GM12878 (cell line): ENCODE data around the gene TBXA2R. TPM values are rescaled to one million over a fixed set of nuclear protein-coding genes. Genes with fewer than 3 reads are reported as not detected.

Experiments used
- ATAC-seq: fragments of 200-7000 bp; cut with Tn5 transposase; 3 replicates; pipeline ENCODE4 v1.9.1; 2020; ENCODE audit warnings: mild to moderate bottlenecking, moderate library complexity
- BruUV-seq: library from RNA; stranded (reverse); fragments of 400-500 nt; replicated peaks from 2 replicates; lab custom pipeline; 2021; lab: Mats Ljungman, UMichigan
- CTCF ChIA-PET: fragments of 300-600 bp; sonication (Branson Sonifier 250); formaldehyde crosslinking; extraction: SDS; loops from one replicate; lab custom pipeline; 2021; ENCODE audit warnings: inconsistent platforms; lab: Yijun Ruan, JAX
- POLR2A ChIA-PET: fragments of 350-600 bp; formaldehyde crosslinking; extraction: SDS; loops from one replicate; lab custom pipeline; 2021; ENCODE audit warnings: inconsistent platforms; lab: Charles Lee
- RAD21 ChIA-PET: fragments of 300-600 bp; sonication (Branson Sonifier 250); formaldehyde crosslinking; loops from one replicate; lab custom pipeline; 2023; ENCODE audit warnings: antibody characterized with exemption; ENCODE audit not compliant: unreplicated experiment; lab: Charles Lee
- SMC1A ChIA-PET: fragments of 300-600 bp; sonication (Branson Sonifier 250); formaldehyde crosslinking; loops from one replicate; lab custom pipeline; 2023; ENCODE audit not compliant: unreplicated experiment, uncharacterized antibody; lab: Charles Lee
- DNase-seq: peaks from one replicate; pipeline ENCODE4 v3.0.0-alpha.2; 2011; ENCODE audit warnings: low read depth, low spot score
- FAIRE-seq: peaks from 3 replicates; lab custom pipeline; 2011; peaks lifted over from hg19 to GRCh38; lab: Jason Lieb, UNC
- H2AFZ ChIP-seq: 2 replicates; pipeline ENCODE4 v1.6.0; 2011; ENCODE audit warnings: low read depth, low read length, control low read depth; ENCODE audit not compliant: control insufficient read depth
- H3K27ac ChIP-seq: 2 replicates; pipeline ENCODE4 v1.5.1; 2011; ENCODE audit warnings: control low read depth; ENCODE audit not compliant: control insufficient read depth, insufficient read depth
- H3K27me3 ChIP-seq, 2 experiments: replicated peaks in 1 of 2; 2 replicates each; pipeline versions ENCODE4 v1.6.0 to v1.6.1; 2011; ENCODE audit warnings: low read length in 1 of 2; ENCODE audit not compliant: control insufficient read depth in 2 of 2, insufficient read depth in 2 of 2
- H3K36me3 ChIP-seq, 2 experiments: 2 replicates each; pipeline ENCODE4 v1.5.1; 2011; ENCODE audit warnings: low read length in 1 of 2; ENCODE audit not compliant: control insufficient read depth in 2 of 2, insufficient read depth in 2 of 2
- H3K4me1 ChIP-seq: 2 replicates; pipeline ENCODE4 v1.6.1; 2011; ENCODE audit warnings: mild to moderate bottlenecking, low read length, moderate library complexity, mixed read lengths; ENCODE audit not compliant: control insufficient read depth, insufficient read depth
- H3K4me2 ChIP-seq: 2 replicates; pipeline ENCODE4 v1.6.0; 2011; ENCODE audit warnings: control low read depth; ENCODE audit not compliant: control insufficient read depth, insufficient read depth
- H3K4me3 ChIP-seq: fragments of 200-600 bp; sonication (generic); 2 replicates; pipeline ENCODE4 v1.5.1; 2016
- H3K79me2 ChIP-seq: 2 replicates; pipeline ENCODE4 v1.6.0; 2011; ENCODE audit warnings: low read length; ENCODE audit not compliant: control insufficient read depth, insufficient read depth
- H3K9ac ChIP-seq: 2 replicates; pipeline ENCODE4 v1.8.0; 2011; ENCODE audit warnings: low read length, control low read depth, mixed read lengths; ENCODE audit not compliant: control insufficient read depth, insufficient read depth
- H3K9me3 ChIP-seq: replicated peaks from 3 replicates; pipeline ENCODE4 v1.5.1; 2011; ENCODE audit warnings: mild to moderate bottlenecking, low read length; ENCODE audit not compliant: control insufficient read depth, insufficient read depth
- H4K20me1 ChIP-seq: 2 replicates; pipeline ENCODE4 v1.6.0; 2011; ENCODE audit not compliant: control insufficient read depth, insufficient read depth
- POLR2AphosphoS5 ChIP-seq: IDR thresholded peaks from 2 replicates; pipeline ENCODE4 v1.6.1; 2011; ENCODE audit warnings: mild to moderate bottlenecking, low read length, inconsistent platforms
- WGBS: methylation state at CpG from one replicate; pipeline ENCODE4 v1.1.6; 2016; ENCODE audit warnings: low lambda C conversion rate; ENCODE audit not compliant: insufficient replicate concordance, insufficient coverage; ENCODE audit errors: missing lambda C conversion rate; 5-methylcytosine and 5-hydroxymethylcytosine counted together
- in situ Hi-C: fragments of 300-500 bp; cut with MboI; formaldehyde crosslinking; loops from 9 replicates; pipeline ENCODE4 v1.14.3; 2018; ENCODE audit warnings: mixed read lengths
- intact Hi-C: fragments of 100-400 bp; cut with micrococcal nuclease; formaldehyde crosslinking; loops from one replicate; pipeline ENCODE4 v1.14.2; 2022; ENCODE audit not compliant: unreplicated experiment
- polyA plus RNA-seq, 11 experiments: library from polyadenylated mRNA; depleted of rRNA in 4 of 11; unstranded in 6 of 11; stranded (reverse) in 5 of 11; fragments of >200 nt; fragmentation: Nextera tagmentation in 4 of 11; fragmentation: Illumina TruSeq in 1 of 11; extraction: Ambion mirVana in 4 of 11; extraction: Trizol in 1 of 11; gene quantifications; 1 replicate in 1 of 11; 2 replicates in 10 of 11; pipeline versions ENCODE4 v1.2.1 to v1.2.3, GENCODE V29; 2011 to 2016; ENCODE audit warnings: inconsistent platforms in 2 of 11, missing spikeins in 2 of 11, low read depth in 1 of 11
- total RNA-seq, 4 experiments: library from RNA; depleted of rRNA in 3 of 4; stranded (reverse); fragments of >200 nt in 3 of 4; fragmentation: Illumina TruSeq in 1 of 4; extraction: Trizol in 1 of 4; gene quantifications; 2 replicates each; pipeline versions ENCODE4 v1.2.1 to v1.2.3, GENCODE V29; 2013 to 2021
- TF ChIP-seq, protein P1 (sequence below): fragments of 450-650 bp; IDR thresholded peaks from 2 replicates; pipeline ENCODE4 v1.6.1; 2018; ENCODE audit warnings: mild to moderate bottlenecking, low read depth, moderate library complexity; ENCODE audit not compliant: partially characterized antibody

The TBXA2R gene
- total and polyA plus RNA-seq, 10 of the 15 experiments (the other 5 are each of a cell fraction or from before 2014, with no cell fraction given), result 0.03 TPM; not detected in 8

DNA sequence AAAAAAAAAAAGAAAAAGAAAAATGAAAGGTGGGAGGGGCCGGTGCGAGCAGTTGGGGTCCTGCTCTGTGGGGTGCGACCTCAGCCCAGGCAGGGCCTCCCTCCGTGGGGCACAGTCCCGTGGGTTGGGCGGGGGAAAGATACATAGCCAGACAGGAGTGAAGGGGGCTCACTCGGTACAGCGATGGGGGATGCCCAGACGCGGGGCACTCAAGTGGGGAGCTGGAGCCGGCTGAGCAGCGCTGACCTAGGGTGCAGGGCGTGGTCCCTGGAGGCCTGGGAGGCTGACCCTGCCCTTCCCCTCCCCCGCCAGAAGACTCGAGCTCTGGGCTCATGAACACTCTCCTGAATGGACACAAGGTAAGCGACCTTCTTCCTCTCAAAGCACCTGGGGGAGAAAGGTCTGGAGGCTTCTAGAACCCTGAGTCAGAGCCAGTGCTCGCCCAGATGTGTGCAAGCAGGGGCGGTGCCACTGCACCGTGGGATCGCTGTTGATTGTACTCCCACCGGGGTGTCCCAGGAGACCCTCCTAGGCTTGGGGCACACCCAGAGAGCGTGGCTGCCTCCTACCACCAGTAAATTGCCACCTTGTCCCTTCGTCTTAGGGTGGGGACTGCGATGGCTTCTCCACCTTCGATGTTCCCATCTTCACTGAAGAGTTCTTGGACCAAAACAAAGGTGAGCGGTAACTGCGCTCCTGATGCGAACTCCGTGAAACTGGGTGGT is 30.6 kb downstream of the TBXA2R start:
- WGBS, result 91% methylated on average over 26 of the region's 29 CpGs
- peaks cover 3% of the 10 kb centered on the region for H3K4me1 ChIP-seq
- H3K9ac ChIP-seq, result no peak overlapping the region
- H3K4me2 ChIP-seq, result no peak overlapping the region
- no peaks in the 10 kb centered on the region for H3K27me3 ChIP-seq
- no peak overlapping the region for H3K4me3 ChIP-seq
- peaks cover 3% of the 10 kb centered on the region for H3K79me2 ChIP-seq
- no peaks in the 10 kb centered on the region for H3K9me3 ChIP-seq
- in situ Hi-C loops, result no loop called here
- no peak for ATAC-seq
- SMC1A ChIA-PET, result no interaction called here
- RAD21 ChIA-PET, result no interaction called here
- no peak for FAIRE-seq
- no peak overlapping the region for H3K27ac ChIP-seq
- H4K20me1 ChIP-seq, result no peaks in the 10 kb centered on the region
- CTCF ChIA-PET, result interaction anchor here (0.8 to 1.0 kb wide), 2 partner anchors 9 to 271 kb away, joined by 3 to 4 read pairs; partner anchors contain the start of gene GIPC3
- TF ChIP-seq, protein P1, sequence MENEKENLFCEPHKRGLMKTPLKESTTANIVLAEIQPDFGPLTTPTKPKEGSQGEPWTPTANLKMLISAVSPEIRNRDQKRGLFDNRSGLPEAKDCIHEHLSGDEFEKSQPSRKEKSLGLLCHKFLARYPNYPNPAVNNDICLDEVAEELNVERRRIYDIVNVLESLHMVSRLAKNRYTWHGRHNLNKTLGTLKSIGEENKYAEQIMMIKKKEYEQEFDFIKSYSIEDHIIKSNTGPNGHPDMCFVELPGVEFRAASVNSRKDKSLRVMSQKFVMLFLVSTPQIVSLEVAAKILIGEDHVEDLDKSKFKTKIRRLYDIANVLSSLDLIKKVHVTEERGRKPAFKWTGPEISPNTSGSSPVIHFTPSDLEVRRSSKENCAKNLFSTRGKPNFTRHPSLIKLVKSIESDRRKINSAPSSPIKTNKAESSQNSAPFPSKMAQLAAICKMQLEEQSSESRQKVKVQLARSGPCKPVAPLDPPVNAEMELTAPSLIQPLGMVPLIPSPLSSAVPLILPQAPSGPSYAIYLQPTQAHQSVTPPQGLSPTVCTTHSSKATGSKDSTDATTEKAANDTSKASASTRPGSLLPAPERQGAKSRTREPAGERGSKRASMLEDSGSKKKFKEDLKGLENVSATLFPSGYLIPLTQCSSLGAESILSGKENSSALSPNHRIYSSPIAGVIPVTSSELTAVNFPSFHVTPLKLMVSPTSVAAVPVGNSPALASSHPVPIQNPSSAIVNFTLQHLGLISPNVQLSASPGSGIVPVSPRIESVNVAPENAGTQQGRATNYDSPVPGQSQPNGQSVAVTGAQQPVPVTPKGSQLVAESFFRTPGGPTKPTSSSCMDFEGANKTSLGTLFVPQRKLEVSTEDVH, result no peak
- peak; percentile 21; the same call in 1 of the 2 replicates for TF ChIP-seq POLR2AphosphoS5
- no TSS peak for BruUV-seq
- no peak overlapping the region for H2AFZ ChIP-seq
- intact Hi-C loops, result no loop called here
- H3K36me3 ChIP-seq, result no peaks in the 10 kb centered on the region; a peak in 2 of 4 replicates
- DNase-seq, result no peak
- POLR2A ChIA-PET, result no interaction called here
